H9 (cell line): ENCODE results near the gene TECTA. TPM values are rescaled to one million over a fixed set of nuclear protein-coding genes. Genes with fewer than 3 reads are reported as not detected.

Experiments used
- DNase-seq: peaks from one replicate; pipeline ENCODE4 v3.0.0-alpha.2; 2017
- H2AFZ ChIP-seq: one replicate; pipeline ENCODE4 v1.6.1; 2013; ENCODE audit warnings: mild to moderate bottlenecking, low read length, control low read depth, moderate library complexity
- H2AK5ac ChIP-seq: 2 replicates; pipeline ENCODE4 v1.6.1; 2013; ENCODE audit warnings: low read length, control low read depth, mixed read lengths; ENCODE audit not compliant: insufficient read length
- H2BK120ac ChIP-seq: one replicate; pipeline ENCODE4 v1.6.1; 2013; ENCODE audit warnings: low read depth, mild to moderate bottlenecking, low read length, control low read depth, inconsistent platforms; ENCODE audit not compliant: poor library complexity, severe bottlenecking
- H2BK12ac ChIP-seq: 2 replicates; pipeline ENCODE4 v1.6.1; 2013; ENCODE audit warnings: low read length, control low read depth, mixed read lengths, low read depth; ENCODE audit not compliant: insufficient read length
- H2BK15ac ChIP-seq: 2 replicates; pipeline ENCODE4 v1.6.1; 2013; ENCODE audit warnings: low read depth, low read length, control low read depth
- H2BK20ac ChIP-seq: one replicate; pipeline ENCODE4 v1.6.1; 2013; ENCODE audit warnings: low read depth, mild to moderate bottlenecking, low read length, control low read depth, inconsistent platforms; ENCODE audit not compliant: poor library complexity, severe bottlenecking
- H2BK5ac ChIP-seq: 2 replicates; pipeline ENCODE4 v1.6.1; 2013; ENCODE audit warnings: low read length, control low read depth, mixed read lengths; ENCODE audit not compliant: insufficient read length
- H3K14ac ChIP-seq: 2 replicates; pipeline ENCODE4 v1.6.1; 2013; ENCODE audit warnings: low read length, control low read depth; ENCODE audit not compliant: insufficient read depth
- H3K18ac ChIP-seq: 2 replicates; pipeline ENCODE4 v1.6.1; 2013; ENCODE audit warnings: low read depth, mild to moderate bottlenecking, mixed read lengths, low read length, control low read depth; ENCODE audit not compliant: insufficient read length
- H3K23ac ChIP-seq: 2 replicates; pipeline ENCODE4 v1.6.1; 2013; ENCODE audit warnings: low read length, control low read depth, mixed read lengths, low read depth; ENCODE audit not compliant: insufficient read length
- H3K23me2 ChIP-seq: 2 replicates; pipeline ENCODE4 v1.6.1; 2013; ENCODE audit warnings: low read depth, mild to moderate bottlenecking, mixed read lengths, low read length, control low read depth; ENCODE audit not compliant: insufficient read length, poor library complexity, severe bottlenecking
- H3K27ac ChIP-seq: 2 replicates; pipeline ENCODE4 v1.5.1; 2013; ENCODE audit warnings: low read length, control low read depth, mixed read lengths, low read depth; ENCODE audit not compliant: insufficient read length
- H3K27me3 ChIP-seq: 2 replicates; pipeline ENCODE4 v1.6.1; 2013; ENCODE audit warnings: low read length, control low read depth, inconsistent platforms; ENCODE audit not compliant: insufficient read depth
- H3K4ac ChIP-seq: 2 replicates; pipeline ENCODE4 v1.6.1; 2013; ENCODE audit warnings: low read depth, mild to moderate bottlenecking, control low read depth, inconsistent platforms, low read length, moderate library complexity
- H3K4me1 ChIP-seq: 2 replicates; pipeline ENCODE4 v1.6.1; 2013; ENCODE audit warnings: low read length, control low read depth, inconsistent platforms; ENCODE audit not compliant: insufficient read depth
- H3K4me2 ChIP-seq: 2 replicates; pipeline ENCODE4 v1.6.1; 2013; ENCODE audit warnings: low read length, control low read depth, mixed read lengths; ENCODE audit not compliant: insufficient read length, insufficient read depth
- H3K56ac ChIP-seq: 2 replicates; pipeline ENCODE4 v1.6.1; 2013; ENCODE audit warnings: low read depth, mild to moderate bottlenecking, mixed read lengths, low read length, control low read depth; ENCODE audit not compliant: insufficient read length
- H3K79me1 ChIP-seq: 2 replicates; pipeline ENCODE4 v1.6.1; 2013; ENCODE audit warnings: low read depth, mild to moderate bottlenecking, moderate library complexity, low read length, control low read depth, inconsistent platforms; ENCODE audit not compliant: insufficient read depth, poor library complexity, severe bottlenecking
- H3K79me2 ChIP-seq: 2 replicates; pipeline ENCODE4 v1.6.1; 2013; ENCODE audit warnings: low read length, control low read depth, inconsistent platforms; ENCODE audit not compliant: insufficient read depth
- H3K9ac ChIP-seq: 2 replicates; pipeline ENCODE4 v1.6.1; 2013; ENCODE audit warnings: low read length, control low read depth, mixed read lengths; ENCODE audit not compliant: insufficient read length; ENCODE audit errors: extremely low read depth
- H3K9me3 ChIP-seq: one replicate; pipeline ENCODE4 v1.6.1; 2013; ENCODE audit warnings: low read depth, low read length, inconsistent platforms; ENCODE audit not compliant: control insufficient read depth
- H3T11ph ChIP-seq: one replicate; pipeline ENCODE4 v1.6.1; 2013; ENCODE audit warnings: mild to moderate bottlenecking, low read length, control low read depth, inconsistent platforms
- H4K20me1 ChIP-seq: one replicate; pipeline ENCODE4 v1.6.1; 2013; ENCODE audit not compliant: control insufficient read depth, insufficient read length, insufficient read depth
- H4K5ac ChIP-seq: 2 replicates; pipeline ENCODE4 v1.6.1; 2013; ENCODE audit warnings: low read depth, mild to moderate bottlenecking, mixed read lengths, low read length, control low read depth; ENCODE audit not compliant: insufficient read length
- H4K8ac ChIP-seq: replicated peaks from 2 replicates; pipeline ENCODE4 v1.6.1; 2013; ENCODE audit warnings: low read length, control low read depth, mixed read lengths, low read depth; ENCODE audit not compliant: insufficient read length
- H4K91ac ChIP-seq: 2 replicates; pipeline ENCODE4 v1.6.1; 2013; ENCODE audit warnings: low read depth, mild to moderate bottlenecking, moderate library complexity, mixed read lengths, low read length, control low read depth; ENCODE audit not compliant: insufficient read length
- H3K27ac Mint-ChIP-seq, 3 experiments: 2 replicates in 2 of 3; 3 replicates in 1 of 3; pipeline ENCODE4 v1.8.0; 2020 to 2021; ENCODE audit warnings: mixed read lengths in 3 of 3, mild to moderate bottlenecking in 1 of 3, moderate library complexity in 1 of 3
- H3K27me3 Mint-ChIP-seq: 2 replicates; pipeline ENCODE4 v1.8.0; 2021; ENCODE audit warnings: low read depth, mild to moderate bottlenecking, moderate library complexity, mixed read lengths
- H3K36me3 Mint-ChIP-seq, 3 experiments: 2 replicates in 2 of 3; 3 replicates in 1 of 3; pipeline ENCODE4 v1.8.0; 2020 to 2021; ENCODE audit warnings: low read depth in 3 of 3, mixed read lengths in 3 of 3; ENCODE audit not compliant: insufficient read depth in 1 of 3
- H3K4me1 Mint-ChIP-seq, 2 experiments: 2 replicates each; pipeline ENCODE4 v1.8.0; 2020; ENCODE audit warnings: mixed read lengths in 2 of 2
- H3K4me3 Mint-ChIP-seq, 2 experiments: 2 replicates in 1 of 2; 3 replicates in 1 of 2; pipeline ENCODE4 v1.8.0; 2020 to 2021; ENCODE audit warnings: mild to moderate bottlenecking in 2 of 2, mixed read lengths in 2 of 2, moderate library complexity in 1 of 2
- H3K9me3 Mint-ChIP-seq, 2 experiments: 2 replicates in 1 of 2; 3 replicates in 1 of 2; pipeline ENCODE4 v1.8.0; 2020; ENCODE audit warnings: mild to moderate bottlenecking in 2 of 2, mixed read lengths in 2 of 2, moderate library complexity in 1 of 2
- WGBS: extraction: QIAGEN DNeasy Blood & Tissue Kit; methylation state at CpG from one replicate; pipeline ENCODE4 v1.1.7; 2013; ENCODE audit warnings: missing lambda C conversion rate, low lambda C conversion rate, mixed read lengths; ENCODE audit not compliant: insufficient read length; ENCODE audit errors: extremely low coverage; 5-methylcytosine and 5-hydroxymethylcytosine counted together
- total RNA-seq: library from RNA; stranded (reverse); gene quantifications from 2 replicates; pipeline ENCODE4 v1.2.1, GENCODE V29; 2021
- TF ChIP-seq, protein P1 (sequence below): fragments of 200-600 bp; sonication (generic); conservative IDR thresholded peaks from 3 replicates; pipeline ENCODE4 v1.8.0; 2021; ENCODE audit warnings: antibody characterized with exemption, mild to moderate bottlenecking

TECTA gene
- total RNA-seq, 1 experiment from 2014 or later: 0.66 TPM

DNA sequence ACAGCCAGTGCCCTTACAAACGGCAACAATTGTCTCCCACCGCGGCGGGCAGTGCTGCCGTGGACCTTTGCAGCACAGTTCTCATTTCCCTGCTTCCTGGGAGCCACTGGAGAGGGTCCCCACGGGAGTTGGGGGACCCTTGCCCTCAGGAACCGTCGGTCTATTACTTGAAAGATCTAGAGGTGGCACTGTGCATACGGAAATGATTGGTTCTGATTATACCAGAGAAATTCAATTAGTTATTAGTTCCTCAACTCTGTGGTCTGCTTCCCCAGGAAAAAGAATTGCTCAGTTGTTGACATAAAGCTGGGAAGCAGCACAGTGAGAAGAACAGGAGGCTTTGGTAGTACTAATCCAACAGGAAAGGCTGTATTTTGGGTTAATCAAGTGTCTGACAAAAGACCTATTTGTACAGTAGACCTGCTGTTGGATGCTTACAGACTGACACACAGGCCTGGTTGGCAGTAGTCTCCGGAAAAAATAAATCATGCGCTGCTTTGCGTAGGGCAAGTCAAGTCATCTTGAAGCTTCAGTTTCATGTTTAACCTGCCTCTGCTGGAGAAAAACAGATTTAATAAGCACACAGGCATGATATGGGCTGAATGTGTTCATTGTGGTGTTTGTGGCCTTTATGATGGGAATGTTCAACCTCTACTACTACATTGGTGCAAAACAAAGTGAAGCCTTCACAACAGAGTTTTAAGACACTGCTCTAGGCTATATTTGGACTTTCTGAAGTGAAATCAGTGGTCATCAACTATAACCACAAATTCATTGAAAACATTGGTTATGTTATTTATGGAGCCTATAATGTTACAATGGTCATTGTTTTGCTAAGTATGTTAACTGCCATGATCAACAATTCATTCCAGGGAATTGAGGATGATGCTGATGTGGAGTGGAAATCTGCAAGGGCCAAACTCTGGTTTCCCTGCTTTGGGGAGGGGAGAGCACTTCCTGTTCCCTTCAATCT, 136.9 kb downstream of the TECTA start:
- no peak overlapping the region for H2BK20ac ChIP-seq
- no peak overlapping the region for H3K18ac ChIP-seq
- H3K27me3 Mint-ChIP-seq: no peaks in the 10 kb centered on the region
- H3K9ac ChIP-seq: no peak overlapping the region
- no peaks in the 10 kb centered on the region for H3K23me2 ChIP-seq
- no peak overlapping the region for H2AFZ ChIP-seq
- H3K9me3 ChIP-seq: no peaks in the 10 kb centered on the region
- no peak overlapping the region for H2BK15ac ChIP-seq
- H2BK12ac ChIP-seq: peak overlapping the region; percentile 35
- peak overlapping the region in 1 of 3 experiments; percentile 93; a peak in 3 of 7 replicates for H3K27ac Mint-ChIP-seq
- no peak overlapping the region for H2BK5ac ChIP-seq
- H3K36me3 Mint-ChIP-seq: peaks cover 0 to 9% (median 6%) of the 10 kb centered on the region in 3 experiments; a peak in 5 of 7 replicates
- H3K4me1 Mint-ChIP-seq: peaks cover 78 to 82% of the 10 kb centered on the region in 2 experiments
- no peak overlapping the region for H3K14ac ChIP-seq
- peaks cover 0 to 5% of the 10 kb centered on the region in 2 experiments; a peak in 4 of 5 replicates for H3K9me3 Mint-ChIP-seq
- no peak overlapping the region for H3K4ac ChIP-seq
- no peak overlapping the region for H3K56ac ChIP-seq
- H3K23ac ChIP-seq: no peak overlapping the region
- H4K8ac ChIP-seq: no peak overlapping the region
- H3K27me3 ChIP-seq: no peaks in the 10 kb centered on the region
- no CpG with 5 or more reads among the region's 12 CpGs for WGBS
- no peak overlapping the region for H4K91ac ChIP-seq
- no peak overlapping the region for H2AK5ac ChIP-seq
- H3K4me1 ChIP-seq: peaks cover 11% of the 10 kb centered on the region; the same call in 1 of the 2 replicates
- no peaks in the 10 kb centered on the region for H3K79me1 ChIP-seq
- TF ChIP-seq, protein P1, sequence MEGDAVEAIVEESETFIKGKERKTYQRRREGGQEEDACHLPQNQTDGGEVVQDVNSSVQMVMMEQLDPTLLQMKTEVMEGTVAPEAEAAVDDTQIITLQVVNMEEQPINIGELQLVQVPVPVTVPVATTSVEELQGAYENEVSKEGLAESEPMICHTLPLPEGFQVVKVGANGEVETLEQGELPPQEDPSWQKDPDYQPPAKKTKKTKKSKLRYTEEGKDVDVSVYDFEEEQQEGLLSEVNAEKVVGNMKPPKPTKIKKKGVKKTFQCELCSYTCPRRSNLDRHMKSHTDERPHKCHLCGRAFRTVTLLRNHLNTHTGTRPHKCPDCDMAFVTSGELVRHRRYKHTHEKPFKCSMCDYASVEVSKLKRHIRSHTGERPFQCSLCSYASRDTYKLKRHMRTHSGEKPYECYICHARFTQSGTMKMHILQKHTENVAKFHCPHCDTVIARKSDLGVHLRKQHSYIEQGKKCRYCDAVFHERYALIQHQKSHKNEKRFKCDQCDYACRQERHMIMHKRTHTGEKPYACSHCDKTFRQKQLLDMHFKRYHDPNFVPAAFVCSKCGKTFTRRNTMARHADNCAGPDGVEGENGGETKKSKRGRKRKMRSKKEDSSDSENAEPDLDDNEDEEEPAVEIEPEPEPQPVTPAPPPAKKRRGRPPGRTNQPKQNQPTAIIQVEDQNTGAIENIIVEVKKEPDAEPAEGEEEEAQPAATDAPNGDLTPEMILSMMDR: no peak
- no peaks in the 10 kb centered on the region for H3K79me2 ChIP-seq
- no peak for DNase-seq
- H3K4me3 Mint-ChIP-seq: no peak overlapping the region
- no peak overlapping the region for H3T11ph ChIP-seq
- no peak overlapping the region for H2BK120ac ChIP-seq
- H3K4me2 ChIP-seq: no peak overlapping the region
- no peaks in the 10 kb centered on the region for H4K20me1 ChIP-seq
- no peak overlapping the region for H3K27ac ChIP-seq
- H4K5ac ChIP-seq: no peak overlapping the region
